DMS 273 treated with DMSO at 0.1 percent for 48 hours (cell line): Measurements from ENCODE around the gene VWA5B2.
"Not testable (repeated sequence)": the region's sequence is repeated elsewhere in the genome, so short reads cannot be mapped to it uniquely, and the experiment has no call there.

Experiments
- DNase-seq: peaks from one replicate; lab custom pipeline; 2025; lab: John Stamatoyannopoulos, UW

Gene VWA5B2

DNA sequence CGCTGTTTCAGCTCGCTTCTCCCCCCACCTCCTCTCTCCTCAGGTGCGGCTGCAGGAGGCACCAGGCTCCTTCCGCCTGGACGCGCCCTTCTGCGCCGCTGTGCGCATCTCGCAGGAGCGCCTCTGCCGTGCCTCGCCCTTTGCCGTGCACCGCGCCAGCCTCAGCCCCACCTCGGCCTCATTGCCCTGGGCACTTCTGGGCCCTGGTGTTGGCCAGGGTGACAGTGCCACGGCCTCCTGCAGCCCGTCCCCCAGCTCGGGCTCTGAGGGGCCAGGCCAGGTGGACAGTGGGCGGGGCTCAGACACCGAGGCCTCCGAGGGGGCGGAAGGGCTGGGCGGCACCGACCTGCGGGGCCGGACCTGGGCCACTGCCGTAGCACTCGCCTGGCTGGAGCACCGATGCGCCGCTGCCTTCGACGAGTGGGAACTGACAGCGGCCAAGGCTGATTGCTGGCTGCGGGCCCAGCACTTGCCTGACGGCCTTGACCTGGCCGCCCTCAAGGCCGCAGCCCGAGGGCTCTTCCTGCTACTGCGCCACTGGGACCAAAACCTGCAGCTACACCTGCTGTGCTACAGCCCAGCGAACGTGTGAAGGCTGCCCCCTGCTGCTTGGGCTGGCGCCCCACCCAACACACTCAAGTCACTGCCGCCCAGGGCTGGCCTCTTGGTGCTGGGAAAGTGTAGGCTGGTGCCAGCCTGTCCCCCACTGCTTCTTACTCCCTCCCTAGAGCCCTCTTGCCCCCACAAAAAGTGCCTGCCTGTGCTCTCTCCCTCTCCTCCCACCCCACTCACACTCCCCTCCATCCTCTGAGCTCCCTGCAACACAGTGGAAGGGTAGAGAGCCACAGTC is 12.3 kb downstream of the VWA5B2 start:
- DNase-seq: peak; percentile 29

DNA sequence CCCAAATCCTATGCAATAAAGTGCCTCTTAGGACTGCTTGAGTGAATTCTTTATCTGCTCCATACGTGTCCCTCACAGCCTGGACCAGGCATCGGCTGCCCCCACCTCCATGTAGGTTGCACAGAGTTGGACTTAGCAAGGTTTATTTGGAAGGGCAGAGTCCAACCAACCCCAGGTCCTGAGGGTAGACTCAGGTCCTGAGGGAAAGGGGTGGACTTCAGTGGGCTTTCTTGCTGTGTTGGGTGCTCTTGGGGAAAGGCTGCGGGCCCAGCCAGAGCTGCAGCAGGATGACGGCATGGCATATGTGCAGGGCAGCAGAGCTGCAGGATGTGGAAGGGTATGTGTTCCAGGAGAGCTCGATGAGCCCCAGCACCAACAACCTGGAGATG is 12.9 kb downstream of the VWA5B2 start:
- no peak for DNase-seq

DNA sequence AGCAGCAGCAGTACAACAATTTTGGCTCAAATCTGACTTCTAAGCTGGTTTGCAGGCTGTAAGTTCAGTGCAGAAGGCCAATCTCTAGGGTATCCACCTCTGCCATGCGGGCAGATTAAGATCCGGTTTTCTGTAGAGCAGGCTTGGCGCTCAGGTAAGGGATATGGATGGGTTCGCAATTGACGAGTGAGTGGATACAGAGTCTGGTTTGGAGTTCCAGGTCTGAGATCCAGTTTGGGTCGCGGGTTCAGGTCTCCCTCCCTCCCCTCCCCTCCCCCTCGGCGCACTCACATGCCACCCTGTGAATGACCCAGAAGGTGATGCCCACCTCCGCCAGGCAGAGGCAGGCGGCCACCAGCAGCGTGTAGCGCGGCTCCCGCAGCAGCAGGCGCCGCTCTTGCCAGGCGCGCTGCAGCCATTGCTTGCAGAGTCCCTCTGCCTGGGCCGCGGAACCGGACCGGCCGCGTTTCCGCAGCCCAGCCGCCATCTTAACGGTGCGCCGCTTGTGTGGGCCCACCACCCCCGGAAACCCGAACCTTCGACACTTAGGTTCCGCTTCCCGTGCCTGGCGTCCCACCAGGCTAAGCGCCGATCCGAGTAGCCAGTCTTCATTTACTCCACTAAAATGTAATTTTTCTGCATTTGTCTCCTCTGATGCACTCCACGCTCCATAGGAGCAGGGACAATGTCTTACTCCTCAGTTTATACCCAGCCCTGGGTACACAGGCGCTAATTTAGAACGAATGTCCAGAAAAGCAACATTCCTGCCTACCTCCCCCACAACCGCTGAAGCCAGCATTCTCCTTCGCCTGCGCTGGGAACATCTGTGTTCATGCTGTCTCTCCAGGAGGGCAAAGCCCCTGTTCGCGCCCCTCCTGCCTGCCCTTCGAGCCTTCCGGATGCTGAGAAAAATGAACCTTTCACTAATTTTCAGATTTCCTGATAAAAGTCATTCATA is 19.3 kb downstream of the VWA5B2 start, which contains the start of gene ALG3:
Gene ALG3, minus strand, starts transcription at position 509 of the 958 bp plus-strand sequence. Its CDS starts 22 bp downstream, at position 487.
- peak; percentile 86 for DNase-seq

DNA sequence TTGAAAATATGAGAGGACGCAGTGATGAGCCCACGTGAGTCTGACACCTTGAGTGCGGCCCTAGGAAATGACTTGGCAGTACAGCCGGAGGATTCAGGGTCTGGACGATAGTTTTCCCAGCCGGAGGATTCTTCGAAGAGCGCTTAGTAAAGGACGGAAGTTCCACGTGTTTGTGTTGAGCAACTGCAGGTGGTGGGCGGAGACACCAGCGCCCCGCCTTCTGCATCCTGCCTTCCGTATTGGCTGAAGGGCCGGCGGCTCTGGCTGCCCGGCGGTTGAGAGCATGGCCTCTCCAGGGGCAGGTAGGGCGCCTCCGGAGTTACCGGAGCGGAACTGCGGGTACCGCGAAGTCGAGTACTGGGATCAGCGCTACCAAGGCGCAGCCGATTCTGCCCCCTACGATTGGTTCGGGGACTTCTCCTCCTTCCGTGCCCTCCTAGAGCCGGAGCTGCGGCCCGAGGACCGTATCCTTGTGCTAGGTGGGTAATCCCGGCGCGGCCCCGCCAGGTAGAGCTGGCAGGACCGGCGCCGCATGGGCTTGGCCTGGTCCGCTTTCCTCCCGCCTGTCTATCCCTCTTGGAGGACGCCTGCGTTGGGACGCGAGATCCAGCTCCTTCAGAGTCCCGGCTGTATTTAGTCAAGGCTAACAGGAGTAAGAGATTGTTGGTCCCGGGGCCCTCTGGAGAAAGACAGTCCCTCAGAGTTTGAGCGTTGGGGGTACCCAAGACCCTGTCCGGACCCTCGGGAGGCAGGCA is 20.2 kb downstream of the VWA5B2 start, which contains the start of gene EEF1AKMT4:
Gene EEF1AKMT4, plus strand, starts transcription at position 261 of the 755 bp plus-strand sequence. Its CDS starts 23 bp downstream, at position 284.
- peak; percentile 100 for DNase-seq

DNA sequence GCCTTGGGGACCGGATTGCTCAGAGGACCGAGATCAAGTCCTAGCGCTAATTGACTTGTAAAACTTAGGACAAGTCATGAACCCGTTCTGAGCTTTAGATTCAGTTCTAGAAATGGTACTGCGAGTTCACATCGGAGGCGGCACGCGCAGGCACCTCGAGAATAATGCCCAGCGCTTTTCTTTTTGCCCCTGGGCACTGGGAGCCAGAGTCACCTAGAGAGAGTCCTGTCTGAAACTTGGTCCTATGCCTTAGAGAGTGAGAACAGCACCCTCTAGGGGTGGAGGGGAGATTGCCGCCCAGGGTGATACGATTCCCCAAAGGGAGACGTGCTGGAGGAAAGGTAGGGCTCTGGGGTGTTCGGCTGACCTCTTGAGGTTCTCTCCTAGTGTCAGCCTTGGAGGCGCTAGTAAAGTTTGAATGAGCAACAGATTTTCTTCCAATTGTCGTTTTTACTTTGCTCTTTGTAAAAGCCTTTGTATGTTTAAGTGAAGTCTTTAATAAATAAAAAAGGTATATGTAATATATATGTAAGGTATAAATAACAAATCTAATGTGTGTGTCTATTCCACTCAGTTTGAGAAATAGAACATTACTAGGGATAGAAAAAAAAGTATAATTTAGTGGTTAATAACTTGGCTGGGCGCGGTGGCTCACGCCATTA is 20.9 kb downstream of the VWA5B2 start:
- peak; percentile 91 for DNase-seq

DNA sequence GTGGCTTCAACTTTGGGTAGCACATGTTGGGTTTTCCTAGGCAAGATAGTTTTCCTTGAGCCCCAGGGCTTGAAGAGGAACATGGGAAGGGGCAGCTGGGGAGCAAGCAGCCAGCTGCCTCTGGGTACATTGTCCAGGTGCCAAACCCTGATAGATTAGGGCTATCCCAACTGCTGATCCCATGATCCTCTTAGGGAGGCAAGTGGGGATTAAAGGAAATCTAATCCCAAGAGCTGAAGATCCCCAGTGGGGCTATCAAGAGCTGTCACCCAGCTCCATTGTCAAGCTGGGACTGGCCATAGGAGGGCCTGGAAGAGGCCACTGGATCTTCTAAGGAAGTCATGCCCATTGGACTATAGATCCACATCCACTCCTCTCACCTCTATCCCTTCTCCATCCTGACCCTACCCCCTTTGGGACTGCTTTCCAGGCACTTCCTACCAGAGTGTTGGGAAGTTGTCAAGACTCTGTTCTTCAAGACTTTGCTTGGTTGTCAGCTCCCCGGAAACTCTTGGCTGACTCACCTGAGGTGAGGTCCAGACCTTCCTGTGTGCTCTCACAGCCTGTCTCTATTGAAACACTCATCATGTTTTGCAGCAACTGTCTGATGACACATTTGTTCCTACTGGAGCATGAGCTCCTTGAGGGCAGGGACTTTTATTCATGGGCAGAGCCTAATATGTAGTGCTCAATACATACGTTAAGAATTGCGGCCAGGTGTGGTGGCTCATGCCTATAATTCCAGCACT is 26.1 kb downstream of the VWA5B2 start:
- no peak for DNase-seq

DNA sequence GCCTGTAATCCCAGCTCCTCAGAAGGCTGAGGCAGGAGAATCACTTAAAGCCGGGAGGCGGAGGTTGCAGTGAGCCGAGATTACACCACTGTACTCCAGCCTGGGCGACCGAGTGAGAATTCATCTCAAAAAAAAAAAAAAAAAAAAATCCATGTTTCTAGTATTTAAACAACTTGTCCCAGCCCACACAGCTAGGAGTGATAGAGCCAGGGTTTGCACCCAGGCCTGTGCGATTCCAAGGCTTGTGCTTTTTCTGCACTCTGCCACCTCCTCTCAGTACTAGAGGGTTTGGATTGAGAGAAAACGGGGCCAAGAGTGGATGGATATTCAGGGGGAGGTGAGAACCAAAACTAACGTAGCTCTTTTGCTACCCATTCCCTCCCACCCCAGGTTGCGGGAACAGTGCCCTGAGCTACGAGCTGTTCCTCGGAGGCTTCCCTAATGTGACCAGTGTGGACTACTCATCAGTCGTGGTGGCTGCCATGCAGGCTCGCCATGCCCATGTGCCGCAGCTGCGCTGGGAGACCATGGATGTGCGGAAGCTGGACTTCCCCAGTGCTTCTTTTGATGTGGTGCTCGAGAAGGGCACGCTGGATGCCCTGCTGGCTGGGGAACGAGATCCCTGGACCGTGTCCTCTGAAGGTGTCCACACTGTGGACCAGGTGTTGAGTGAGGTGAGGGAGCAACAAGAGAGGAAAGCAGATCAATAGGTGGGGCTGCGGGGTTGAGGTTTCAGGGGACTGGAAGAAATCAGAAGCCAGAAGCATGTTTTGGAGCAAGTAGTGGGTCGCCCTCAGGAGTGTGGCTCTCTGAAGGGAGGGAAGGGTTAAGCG is 27.9 kb downstream of the VWA5B2 start:
- no peak for DNase-seq

DNA sequence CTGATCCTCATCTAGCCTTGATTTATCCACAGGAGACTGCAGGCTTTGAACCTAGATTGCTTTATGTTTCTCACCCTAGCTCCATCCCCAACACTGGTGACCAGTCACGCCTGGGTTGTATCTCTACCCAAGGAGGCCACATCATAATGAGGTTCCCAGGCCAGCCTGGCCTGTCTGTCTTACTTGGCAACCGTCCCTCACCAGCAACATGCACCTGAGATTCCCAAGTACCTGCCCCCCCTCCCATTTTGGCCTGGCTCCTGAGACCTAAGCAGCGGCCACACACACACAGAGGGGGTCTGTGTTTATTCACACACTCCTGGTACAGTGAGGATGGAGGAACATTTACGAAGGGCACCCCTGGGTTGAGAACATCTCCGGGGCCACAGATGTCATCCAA is 29.5 kb downstream of the VWA5B2 start:
- no peak for DNase-seq

DNA sequence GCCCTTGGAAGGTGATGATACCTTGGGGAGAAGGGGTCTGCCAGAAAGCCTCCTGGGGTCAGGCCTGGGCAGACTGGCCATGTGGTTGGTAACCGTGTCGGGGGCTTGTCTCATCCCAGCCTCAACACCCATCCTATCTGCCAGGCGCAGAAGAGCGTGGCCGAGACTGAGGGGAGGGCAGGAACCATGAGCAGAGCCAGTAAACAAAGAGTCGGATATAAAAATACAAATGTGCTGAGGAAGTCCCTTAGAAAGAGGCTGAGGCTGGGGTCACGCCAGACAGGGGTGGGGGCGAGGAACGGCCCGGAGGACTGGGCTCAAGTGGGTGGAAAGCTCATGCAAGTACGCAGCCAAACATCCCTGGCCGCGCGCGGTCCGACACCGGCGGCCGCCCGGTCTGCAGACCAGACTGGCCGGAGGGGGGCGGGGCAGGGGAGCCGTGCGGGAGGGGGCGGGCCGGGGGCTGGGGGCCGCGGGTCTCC is 30.1 kb downstream of the VWA5B2 start:
- DNase-seq: no peak

DNA sequence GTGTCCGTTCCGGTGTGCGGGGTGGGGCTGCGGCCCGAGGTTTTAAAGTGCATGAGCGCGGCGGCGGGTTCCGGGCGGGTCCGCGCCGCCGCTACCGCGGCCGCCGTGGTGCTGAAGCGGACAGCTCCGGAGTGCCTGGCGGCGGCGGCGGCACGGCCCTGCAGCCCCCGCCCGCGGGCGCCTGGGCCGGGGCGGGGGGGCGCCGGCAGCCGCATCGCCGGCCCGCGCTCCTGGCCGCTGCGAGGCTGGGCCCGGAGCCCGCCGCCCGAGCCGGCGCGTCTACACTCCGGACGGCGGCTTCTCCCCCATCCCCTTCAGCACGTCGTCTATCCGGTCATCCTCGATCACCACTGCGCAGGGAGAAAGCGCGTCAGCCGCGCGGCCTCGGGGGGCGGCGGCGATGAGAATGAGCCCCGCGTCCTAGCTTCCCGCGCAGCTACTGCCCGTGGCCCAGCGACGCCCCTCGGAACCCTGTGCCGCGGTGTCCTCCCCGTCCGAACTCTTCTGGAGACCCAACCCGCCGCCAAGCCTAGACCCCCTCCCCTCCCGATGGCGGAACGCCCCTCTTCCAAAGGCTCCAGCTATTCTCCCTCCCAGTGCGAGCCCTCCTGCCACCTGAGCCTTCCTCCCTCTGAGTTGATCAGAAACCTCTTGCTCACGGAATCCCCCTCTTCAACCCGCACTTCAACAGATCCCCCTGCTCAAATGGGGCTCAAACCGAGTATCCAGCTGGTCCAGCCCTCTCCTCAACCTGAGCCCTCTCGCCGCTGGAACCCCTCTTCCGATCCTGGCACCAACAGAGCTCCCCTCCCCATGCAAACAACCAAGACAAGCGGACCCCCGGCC is 30.7 kb downstream of the VWA5B2 start:
- DNase-seq: no peak

DNA sequence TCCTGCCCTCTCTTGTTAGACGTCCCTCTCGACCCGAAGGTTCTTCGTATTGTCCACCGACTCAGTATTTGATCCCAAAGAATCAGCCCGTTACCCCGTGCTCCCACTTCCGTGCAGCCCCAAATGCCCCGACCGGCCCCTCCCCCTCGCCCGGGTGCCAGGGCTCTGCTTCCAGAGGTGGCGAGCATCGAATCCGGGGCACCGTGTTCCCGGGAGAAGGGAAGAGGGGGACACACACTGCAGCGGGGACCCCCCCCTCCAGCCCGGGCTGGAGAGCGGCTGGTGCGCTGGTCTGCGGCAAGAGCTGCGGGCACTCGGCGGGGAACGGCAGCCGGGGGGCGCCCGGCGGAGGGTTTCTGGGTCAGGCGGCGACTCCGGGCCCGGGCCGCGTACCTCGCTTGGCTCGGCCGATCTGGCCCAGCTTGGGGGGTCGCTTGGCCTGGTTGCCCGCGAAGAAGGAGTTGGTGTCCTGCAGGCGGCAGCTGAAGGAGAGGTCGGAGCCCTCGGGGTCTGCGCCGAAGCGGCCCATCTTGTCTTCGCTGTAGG is 31.4 kb downstream of the VWA5B2 start:
- no peak for DNase-seq

DNA sequence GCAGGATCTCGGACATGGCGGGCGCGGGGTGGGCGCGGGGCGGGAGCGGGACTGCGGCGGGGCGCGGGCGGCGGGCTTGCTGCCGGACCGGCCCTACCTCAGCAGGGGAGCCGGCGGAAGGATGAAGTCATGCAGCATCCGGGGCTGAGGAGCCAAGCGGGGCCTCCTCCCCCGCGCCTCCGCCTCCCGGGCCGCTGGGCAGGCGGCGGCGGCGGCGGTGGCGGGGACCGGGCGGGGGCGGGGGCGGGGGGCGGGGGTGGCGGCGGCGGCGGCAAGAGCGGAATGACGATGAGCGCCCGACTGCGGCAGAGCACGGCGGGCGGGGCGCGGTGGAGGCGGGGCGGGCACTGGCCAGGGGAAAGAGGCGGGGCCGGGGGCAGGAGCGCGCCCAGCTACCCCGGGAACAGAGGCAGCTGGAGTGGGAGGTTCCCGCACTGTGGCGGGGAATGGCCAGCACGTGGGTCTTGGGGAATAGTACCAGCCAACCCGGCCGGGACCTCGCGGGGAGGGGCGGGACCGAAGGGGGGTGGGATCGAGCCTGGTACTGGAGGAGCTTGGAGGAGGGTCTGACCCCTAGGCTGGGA is 32.0 kb downstream of the VWA5B2 start, which contains the start of gene CAMK2N2:
Gene CAMK2N2, minus strand, starts transcription at position 284 of the 584 bp plus-strand sequence. Its CDS starts 268 bp downstream, at position 16.
- DNase-seq: peak; percentile 92

DNA sequence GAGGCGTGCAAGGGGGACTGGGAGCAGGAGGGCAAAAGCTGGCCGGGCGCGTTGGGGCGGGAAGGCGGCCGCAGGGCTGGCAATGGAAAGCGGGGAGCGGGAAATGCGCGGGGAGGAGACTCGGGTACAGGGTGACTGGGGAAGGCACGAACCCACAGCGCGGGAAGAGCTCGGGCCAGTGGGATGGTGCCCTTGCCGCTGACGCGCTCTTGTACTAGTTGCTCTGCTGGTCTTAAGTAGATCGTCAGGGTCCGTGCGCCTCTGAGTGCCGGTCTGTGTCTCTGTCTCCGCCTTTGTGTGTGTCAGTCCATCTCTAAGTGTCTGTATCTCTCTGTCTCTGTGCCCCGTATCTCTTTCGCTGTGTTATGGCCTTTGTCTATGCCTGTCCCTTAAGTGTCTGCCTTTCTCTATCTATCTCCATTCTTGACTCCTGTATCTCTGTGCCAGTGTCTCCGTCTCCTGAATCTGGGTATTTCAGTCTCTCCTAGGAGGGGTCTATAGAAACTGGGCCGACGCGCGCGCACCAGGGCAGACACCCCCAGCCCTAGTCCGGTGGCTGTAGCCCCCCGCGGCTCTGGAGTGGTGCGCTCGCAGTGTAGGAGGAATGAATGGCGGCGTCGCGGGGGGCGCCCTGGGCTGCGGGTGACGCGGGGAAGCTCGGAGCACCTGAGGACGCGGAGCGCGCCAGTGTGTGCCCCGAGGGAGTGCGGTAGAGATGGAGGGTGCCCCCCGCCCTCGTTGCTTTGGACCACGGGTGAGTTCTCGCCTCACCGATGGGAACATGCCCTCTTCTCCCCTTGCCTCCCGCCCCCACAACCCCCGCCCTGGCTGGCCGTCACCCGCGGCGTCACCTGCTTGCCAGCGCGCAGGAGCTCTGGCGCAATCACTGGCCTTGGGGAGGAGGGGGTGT is 32.7 kb downstream of the VWA5B2 start:
- peak; percentile 86 for DNase-seq

DNA sequence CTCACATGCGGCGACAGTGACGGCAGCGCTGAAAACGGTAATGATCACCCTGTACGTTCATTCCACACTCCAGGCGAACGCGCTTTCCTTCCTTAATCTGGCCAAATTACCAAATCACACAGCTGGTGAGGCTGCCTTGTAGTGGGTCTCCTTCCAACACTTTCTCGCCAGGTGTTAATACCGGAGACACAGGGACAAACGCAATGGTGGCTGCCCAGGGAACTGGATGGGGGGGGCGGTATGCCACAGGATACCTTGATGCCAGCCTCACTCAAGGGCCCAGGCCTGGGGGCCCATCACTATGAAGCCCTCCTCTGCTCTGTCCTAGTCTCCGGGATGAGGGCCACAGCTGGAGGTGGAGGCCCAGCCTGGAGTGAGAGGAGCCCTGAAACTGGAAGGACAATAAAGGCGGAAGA is 33.4 kb downstream of the VWA5B2 start:
- no peak for DNase-seq

DNA sequence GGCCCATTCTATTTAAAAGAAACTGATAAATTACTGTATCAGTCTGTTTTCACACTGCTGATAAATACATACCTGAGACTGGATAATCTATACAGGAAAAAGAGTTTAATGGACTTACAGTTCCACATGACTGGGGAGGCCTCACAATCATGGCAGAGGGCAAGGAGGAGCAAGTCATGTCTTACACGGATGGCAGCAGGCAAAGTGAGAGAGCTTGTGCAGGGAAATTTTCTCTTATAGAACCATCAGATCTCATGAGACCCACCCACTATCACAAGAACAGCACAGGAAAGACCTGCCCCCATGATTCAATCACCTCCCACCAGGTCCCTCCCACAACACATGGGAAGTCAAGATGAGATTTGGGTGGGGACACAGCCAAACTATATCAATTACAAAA is 37.9 kb downstream of the VWA5B2 start:
- not testable (repeated sequence) for DNase-seq

DNA sequence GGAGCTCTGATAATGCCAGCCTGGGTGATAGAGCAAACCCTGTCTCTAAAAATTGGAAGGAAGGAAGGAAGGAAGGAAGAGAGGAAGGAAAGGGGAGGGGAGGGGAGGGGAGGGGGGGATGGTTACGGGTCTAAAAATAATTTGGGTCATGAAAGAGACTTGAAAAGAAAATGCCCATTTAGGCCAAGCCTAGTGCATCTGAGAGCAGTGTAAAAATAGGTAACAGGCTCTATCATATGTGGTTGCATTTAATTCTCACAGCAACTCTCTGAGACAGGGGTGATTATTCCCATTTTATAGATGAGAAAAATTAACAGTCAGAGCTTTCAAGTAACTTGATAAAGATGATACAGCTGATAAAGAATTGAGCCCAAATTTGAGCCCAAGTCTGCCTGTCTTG is 42.9 kb downstream of the VWA5B2 start:
- DNase-seq: no peak

DNA sequence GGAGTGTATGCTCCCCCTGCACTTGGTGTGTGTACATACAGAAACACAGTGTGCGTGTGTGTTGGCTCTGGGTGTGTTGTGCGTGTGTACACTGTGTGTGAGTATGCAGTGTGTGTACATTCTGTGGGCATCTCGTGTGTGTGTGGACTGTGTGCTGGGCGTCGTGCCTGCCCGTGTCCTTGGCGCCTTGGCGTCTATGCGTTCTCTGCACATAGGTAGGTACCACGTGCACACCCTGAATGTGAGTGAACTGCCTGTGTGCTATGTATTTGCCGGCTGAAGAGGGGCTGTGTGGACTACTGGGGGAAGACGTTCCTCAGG is 46.0 kb downstream of the VWA5B2 start:
- no peak for DNase-seq
